ENCODE measurements around the gene SLCO3A1. TPM values are rescaled to one million over a fixed set of nuclear protein-coding genes. Genes with fewer than 3 reads are reported as not detected.

Gene SLCO3A1
- total RNA-seq, 1 experiment from 2014 or later: 9.1 TPM

GRCh38 chr15:91909574-91909973, 56.1 kb downstream of the SLCO3A1 start:
- Mint-ChIP-seq H3K4me1 (peaks cover 12% of the 10 kb centered on the region), H3K4me3 (no peak overlapping the region)
- no peak for TF ChIP-seq ZMAT4 (CRISPR knock-in tag; IDR thresholded peaks at IDR 0.05)
- no peak for TF ChIP-seq RORB (CRISPR knock-in tag; IDR thresholded peaks at IDR 0.05)
- TF ChIP-seq HMGXB4 (CRISPR knock-in tag; IDR thresholded peaks at IDR 0.05): no peak
- no peak for TF ChIP-seq NR3C1 (CRISPR knock-in tag; conservative IDR thresholded peaks at IDR 0.05; ENCODE audit: low read depth)
- no peak for TF ChIP-seq NR2C2 (CRISPR knock-in tag; IDR thresholded peaks at IDR 0.05)
- TF ChIP-seq SP1 (CRISPR knock-in tag; conservative IDR thresholded peaks at IDR 0.05): no peak
- no peak for TF ChIP-seq ZNF423 (CRISPR knock-in tag; IDR thresholded peaks at IDR 0.05)
- no peak for TF ChIP-seq ZNF219 (CRISPR knock-in tag; IDR thresholded peaks at IDR 0.05; ENCODE audit: borderline replicate concordance)
- TF ChIP-seq ZNF121 (CRISPR knock-in tag; IDR thresholded peaks at IDR 0.05): no peak
- no peak for TF ChIP-seq OVOL2 (CRISPR knock-in tag; IDR thresholded peaks at IDR 0.05; ENCODE audit: borderline replicate concordance)
- TF ChIP-seq CDX4 (CRISPR knock-in tag; IDR thresholded peaks at IDR 0.05; ENCODE audit: borderline replicate concordance): no peak
- no peak for TF ChIP-seq USF2 (CRISPR knock-in tag; IDR thresholded peaks at IDR 0.05)
- no peak for TF ChIP-seq SMAD4 (CRISPR knock-in tag; IDR thresholded peaks at IDR 0.05)
- no peak for TF ChIP-seq GTF2I (CRISPR knock-in tag; conservative IDR thresholded peaks at IDR 0.05)
- TF ChIP-seq ELF4 (CRISPR knock-in tag; IDR thresholded peaks at IDR 0.05; ENCODE audit: low read depth): no peak
- TF ChIP-seq ZNF416 (CRISPR knock-in tag; IDR thresholded peaks at IDR 0.05): no peak
- no peak for TF ChIP-seq ZNF138 (CRISPR knock-in tag; conservative IDR thresholded peaks at IDR 0.05)
- TF ChIP-seq ZSCAN18 (CRISPR knock-in tag; IDR thresholded peaks at IDR 0.05): no peak
- TF ChIP-seq AR (CRISPR knock-in tag; IDR thresholded peaks at IDR 0.05): no peak
- no peak for TF ChIP-seq ZNF263 (CRISPR knock-in tag; IDR thresholded peaks at IDR 0.05; ENCODE audit: low read depth)

More at GRCh38 chr15:91909574-91909973, 56.1 kb downstream of the SLCO3A1 start:
- Mint-ChIP-seq H3K27ac (no peak overlapping the region; the same call in 1 of the 2 replicates), H3K9me3 (no peaks in the 10 kb centered on the region), H3K27me3 (ENCODE audit: low read depth) (no peaks in the 10 kb centered on the region), H3K36me3 (no peaks in the 10 kb centered on the region)
- peak; percentile 94 for ATAC-seq
- POLR2A ChIA-PET: no interaction called here
- CTCF ChIA-PET: interaction anchor here (0.8 to 1.0 kb wide), 2 partner anchors 56 to 58 kb away, joined by 3 read pairs; partner anchors contain the start of gene SLCO3A1
- peak; percentile 26 for DNase-seq (ENCODE audit: low spot score)
